DMS153 treated with DMSO at 0.1 percent for 48 hours (cell line): ENCODE data around the gene NR2C2AP.
"Not testable (repeated sequence)": the region's sequence is repeated elsewhere in the genome, so short reads cannot be mapped to it uniquely, and the experiment has no call there.

Experiments used
- DNase-seq: peaks from one replicate; lab custom pipeline; 2025; ENCODE audit not compliant: unreplicated experiment; lab: John Stamatoyannopoulos, UW

NR2C2AP gene

DNA sequence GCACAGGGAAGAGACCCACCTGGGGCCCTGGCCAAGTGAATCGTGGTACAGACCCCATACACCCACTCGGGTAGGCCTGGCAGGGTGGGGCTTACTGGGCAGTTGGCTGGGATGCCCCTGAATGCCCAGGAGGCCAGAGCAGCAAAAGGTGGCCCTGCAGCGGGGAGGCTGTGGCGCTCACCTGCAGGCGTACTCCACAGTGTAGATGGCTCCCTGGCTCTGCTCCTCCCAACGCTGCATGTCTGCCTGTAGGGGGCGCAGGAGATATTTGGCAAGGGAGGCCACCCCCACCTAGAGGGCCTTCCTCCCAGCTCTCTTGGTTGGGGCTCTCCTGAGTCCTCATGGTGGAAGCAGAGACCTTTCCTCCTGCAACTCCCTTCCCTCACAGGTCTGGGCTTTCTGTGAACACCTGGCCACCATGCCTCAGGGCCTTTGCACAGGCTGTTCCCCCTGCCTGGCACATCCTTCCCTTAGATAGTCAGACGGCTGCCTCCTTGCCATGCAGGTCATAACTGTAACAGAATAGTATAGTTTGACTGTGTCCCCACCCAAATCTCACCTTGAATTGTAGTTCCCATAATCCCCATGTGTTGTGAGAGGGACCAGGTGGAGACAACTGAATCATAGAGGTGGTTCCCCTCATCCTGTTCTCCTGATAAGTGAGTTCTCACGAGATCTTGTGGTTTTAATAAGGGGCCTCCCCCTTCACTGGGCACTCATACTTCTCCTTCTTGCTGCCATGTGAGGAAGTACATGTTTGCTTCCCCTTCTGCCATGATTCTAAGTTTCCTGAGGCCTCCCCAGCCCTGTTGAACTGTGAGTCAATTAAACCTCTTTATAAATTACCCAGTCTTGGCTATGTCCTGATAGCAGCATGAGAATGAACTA is 17.1 kb downstream of the NR2C2AP start:
- DNase-seq, result no peak

DNA sequence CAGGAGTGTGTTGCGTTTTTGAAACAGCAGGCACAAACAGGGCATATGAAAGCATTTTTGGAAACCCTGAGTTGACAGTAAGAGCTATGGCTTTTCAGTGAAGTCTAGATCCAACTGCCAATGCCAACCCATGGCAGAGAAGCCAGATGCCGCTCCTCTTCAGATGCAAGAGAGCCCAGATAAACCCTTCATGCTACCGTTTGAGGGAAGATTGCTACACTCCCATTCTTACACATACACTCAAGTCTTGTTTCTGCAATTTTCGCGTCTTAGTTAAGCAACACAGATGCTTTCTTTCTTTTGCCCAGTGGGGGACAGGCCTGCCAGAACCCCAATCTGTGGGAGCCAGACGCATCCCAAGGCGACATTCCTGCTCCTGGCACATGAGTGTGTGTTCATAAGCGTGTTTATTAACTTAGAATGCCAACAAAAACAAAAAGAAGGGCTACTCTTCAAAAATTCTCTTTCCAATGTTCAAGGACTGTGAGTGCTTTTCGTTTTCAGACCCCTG is 21.7 kb downstream of the NR2C2AP start:
- no peak for DNase-seq

DNA sequence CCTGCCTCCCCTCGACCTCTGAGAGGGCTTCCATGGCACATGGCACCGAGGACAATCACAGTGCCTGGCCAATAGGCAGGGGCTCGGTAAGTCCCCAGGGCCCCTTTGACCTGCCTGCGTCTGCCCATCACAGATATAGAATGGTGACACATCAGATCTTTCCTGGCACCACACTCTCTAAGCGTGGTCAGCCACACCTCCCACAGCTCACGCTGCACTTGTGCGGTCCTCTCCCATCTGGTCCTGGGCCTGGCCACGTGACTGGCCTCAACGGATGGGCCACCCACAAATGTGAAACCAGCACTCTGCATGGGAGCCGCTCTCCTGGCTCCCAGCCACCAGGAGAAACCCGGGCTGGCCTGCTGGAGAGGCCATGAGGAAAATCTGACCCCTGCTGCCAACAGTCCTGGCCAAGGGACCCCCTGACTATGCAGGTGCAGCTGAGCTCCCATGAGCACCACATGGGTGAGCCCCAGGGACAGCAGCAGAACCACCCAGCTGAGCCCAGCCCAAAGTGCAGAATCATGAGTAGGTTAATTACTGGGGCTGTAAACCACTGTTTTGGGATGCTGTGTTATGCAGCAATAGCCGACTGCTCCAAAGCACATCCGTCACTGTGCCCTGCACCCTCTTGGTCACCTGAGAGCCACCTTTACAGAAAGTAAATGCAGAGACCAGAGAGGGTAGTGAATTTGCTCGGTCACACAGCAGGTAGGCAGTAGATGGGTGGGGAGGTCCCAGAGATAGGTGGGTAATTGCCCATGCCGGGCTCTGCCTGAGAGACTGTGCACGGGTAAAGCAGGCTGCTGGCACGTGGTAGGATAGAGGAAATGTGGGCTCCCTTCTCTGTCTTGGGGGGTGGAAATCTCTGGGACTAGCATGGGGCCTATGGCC is 23.4 kb downstream of the NR2C2AP start:
- DNase-seq, result no peak

DNA sequence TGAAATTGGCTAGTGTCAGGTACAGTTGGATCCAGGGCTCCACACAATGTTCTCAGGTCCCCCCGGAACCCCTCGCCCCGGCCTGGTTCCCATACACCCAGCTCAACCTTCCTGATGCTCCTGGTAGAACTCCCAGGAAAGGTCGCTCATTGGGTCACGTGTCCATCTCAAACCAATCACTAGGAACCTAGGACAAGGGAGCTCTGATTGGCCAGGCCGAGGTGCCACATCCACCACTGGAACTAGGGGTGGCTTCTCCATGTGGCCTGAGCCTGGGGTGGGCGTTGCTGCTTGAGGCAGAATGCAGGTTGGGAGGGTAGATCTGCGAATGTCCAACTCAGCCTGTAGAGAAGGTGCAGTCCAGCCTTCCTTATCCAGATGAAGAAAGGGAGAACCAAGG is 26.3 kb downstream of the NR2C2AP start:
- no peak for DNase-seq

DNA sequence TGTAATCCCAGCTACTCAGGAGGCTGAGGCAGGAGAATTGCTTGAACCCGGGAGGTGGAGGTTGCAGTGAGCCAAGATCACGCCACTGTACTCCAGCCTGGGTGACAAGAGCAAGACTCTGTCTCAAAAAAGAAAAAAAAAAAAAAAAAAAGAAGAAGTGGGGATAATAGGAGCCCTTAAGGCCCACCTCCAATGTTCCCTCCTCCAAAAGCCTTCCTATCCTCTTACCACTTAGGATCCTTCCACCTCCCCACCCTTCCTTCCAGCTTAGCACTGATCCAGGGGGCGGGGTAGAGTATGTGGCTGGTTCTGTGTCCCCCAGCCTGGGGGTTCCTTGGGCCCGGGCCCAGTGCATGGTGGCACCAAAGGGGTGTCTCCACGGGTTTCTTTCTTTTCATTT is 30.0 kb downstream of the NR2C2AP start:
- not testable (repeated sequence) for DNase-seq

DNA sequence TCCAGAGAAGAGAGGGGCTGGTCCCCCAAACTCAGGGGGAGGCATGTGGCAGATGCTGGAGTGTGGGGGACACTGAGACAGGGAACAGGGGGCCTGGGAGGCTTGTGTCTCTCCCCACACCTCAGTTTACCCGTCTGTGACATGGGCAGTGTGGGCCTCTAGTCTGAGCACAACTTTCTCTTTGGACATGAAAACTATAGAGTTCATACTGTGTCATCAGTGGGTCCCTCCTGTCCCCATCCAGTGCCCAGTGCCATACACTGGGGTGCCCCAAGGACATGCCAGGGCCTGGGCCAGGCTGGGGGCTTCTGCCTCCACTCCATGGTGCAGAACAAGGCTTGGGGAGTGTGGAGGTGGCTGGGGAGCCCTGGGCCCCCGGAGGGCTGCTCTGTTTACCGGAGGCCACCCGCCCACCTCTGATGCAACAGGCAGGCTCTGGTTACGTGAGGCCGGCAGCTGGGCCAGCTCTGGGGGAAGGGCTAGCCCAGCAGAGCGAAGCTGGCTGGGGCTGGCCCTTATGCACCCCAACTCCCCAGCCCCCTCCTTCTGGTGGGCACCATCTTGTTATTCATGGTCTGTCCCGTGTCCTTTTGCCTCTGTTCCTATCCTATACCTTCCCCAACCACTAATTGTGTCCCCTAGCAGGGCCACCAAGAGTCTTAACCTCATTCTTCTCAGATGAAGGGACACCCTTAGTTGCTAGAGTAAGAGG is 31.2 kb downstream of the NR2C2AP start:
- DNase-seq, result no peak

DNA sequence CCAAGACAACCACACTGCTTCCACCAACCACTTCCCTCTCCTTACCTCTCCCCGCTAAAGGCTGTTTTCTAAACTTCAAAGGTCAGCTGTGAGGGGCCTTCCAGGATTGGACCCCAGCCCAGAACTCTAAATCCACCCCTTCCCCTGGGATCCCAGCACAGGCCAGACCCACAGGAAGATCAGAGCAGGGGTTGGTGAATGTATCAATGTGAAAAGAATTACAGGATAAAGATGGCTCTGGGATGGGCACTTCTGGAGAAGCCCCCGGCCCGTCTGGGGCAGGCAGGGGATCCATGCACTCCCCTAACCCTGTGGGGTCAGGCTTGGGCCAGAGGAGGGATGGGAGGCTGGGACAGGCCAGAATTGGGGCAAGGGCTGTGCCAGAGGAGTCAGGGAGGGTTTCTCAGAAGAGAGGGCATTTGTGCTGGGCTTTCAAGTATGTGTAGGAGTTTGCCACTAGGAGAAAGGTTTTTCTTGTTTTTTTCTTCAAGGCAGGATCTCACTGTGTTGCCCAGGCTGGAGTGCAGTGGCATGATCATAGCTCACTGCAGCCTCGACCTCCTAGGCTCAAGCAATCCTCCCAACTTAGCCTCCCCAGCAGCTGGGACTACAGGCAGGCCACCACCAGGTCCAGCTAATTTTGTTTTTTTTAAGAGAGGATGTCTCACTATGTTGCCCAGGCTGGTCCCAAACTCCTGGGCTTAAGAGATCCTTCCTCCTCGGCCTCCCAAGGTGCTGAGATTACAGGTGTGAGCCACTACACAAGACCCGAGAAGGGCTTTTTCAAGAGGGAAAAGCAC is 32.1 kb downstream of the NR2C2AP start:
- no peak for DNase-seq

DNA sequence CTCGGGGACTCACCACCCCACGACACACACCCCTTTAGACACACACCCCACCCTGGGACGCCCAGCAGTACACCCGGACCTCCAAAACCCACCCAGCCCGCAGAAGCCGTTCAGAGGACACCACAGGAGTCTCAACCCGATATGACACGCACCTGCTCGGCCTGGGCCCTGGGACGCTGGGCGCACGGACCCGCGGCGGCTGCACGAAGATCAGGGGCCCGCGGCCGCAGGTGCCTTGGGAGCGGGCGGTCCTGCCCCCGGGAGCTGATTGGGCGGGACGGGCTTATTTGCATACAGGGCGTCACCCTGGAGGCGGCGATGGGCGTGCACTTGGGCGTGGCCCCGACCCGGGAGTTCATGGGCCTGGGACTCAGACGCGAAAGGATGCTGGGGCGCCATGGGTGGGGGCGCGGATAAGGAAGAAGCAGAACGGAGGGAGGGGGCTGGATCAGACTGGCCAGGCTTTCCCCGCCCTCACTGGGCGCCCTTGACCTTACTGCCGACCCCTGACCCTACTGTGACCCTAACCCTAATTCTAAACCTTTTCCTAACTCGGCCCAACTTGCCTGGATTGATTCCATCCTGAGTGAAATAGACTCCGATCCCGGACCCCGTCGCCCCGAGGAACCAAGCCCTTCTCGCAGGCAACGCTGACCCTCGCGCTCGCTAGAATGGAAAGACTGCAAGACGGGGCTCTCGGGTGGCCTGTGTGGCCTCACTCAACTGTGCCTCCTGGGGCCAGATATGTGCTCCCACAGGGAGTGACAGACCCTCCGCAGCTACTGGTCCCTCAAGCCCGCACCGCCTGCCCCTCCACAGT is 33.0 kb downstream of the NR2C2AP start, which contains the start of gene MEF2B:
TSS of gene MEF2B (minus strand) at position 211 of the 820 bp plus-strand sequence. CDS start 19,528 bp downstream, outside the sequence.
- DNase-seq, result peak; percentile 30

DNA sequence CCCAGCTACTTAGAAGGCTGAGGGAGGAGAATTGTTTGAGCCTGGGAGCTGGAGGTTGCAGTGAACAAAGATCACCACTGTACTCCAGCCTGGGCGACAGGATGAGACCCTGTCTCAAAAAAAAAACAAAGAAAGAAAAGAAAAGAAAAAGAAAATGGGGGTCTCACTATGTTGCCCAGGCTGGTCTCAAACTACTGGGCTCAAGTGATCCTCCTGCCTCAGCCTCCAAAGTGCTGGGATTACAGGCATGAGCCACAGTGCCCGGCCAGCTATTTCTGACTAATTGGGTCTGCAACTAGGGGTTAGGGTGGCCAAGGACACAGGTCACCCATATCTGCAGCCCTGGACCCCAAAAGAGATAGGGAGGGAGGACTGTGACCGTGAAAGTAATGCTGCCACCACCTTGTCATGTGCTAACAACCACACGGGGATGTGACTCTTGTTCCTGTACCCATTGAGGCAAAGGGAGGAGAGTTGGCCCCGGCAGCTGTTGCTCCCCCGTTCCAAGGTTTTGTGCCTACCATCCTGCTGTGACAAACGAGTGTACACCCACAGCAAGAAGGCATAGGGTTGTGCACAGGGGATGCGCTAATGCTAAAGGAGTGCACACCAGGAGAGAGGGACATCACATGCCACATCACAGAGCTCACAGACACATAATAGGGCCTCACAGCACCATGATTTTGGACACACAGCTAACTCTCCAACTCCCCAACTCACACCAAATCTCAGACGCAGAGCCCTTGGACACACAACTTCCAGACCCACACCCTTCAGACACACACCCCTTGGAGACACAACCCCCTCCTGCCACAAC is 33.8 kb downstream of the NR2C2AP start:
- DNase-seq, result no peak

DNA sequence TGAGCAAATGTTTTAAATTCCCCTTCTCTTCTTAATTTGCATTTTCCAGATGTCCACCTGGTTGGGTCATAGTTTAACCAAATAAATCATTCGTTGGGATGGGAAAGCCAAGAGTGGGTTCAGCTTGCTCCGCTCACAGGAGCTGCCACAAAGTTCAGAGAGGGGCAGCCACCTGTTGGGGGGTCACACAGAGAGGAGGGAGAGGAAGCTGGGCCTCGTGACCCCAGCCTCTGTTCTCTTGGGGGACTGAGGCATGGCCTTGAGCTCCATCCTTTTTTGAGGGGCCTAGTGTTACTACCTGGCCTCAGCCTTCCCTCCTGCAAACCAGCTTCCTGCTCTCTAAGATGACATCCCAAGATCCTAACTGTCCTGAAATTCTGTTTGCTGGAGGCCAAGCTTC is 35.6 kb downstream of the NR2C2AP start:
- DNase-seq, result no peak

DNA sequence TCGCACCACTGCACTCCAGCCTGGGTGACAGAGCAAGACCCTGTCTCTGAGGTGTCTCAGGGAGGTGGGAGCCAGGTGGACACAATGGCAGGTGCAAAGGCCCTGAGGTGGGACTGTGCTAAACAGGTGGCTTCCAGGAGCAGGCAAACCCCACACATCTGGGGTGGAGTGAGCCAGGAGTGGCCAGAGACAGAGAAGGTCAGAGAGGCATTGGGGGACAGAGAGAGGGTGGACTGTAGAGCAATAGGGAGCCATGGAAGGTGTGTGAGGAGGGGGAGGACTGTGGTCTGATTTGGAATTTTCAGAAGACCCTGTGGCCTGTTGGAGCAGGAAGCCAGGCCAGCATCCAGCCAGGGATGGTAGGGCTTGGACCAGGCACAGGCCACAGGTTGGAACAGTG is 37.8 kb downstream of the NR2C2AP start:
- DNase-seq, result no peak

DNA sequence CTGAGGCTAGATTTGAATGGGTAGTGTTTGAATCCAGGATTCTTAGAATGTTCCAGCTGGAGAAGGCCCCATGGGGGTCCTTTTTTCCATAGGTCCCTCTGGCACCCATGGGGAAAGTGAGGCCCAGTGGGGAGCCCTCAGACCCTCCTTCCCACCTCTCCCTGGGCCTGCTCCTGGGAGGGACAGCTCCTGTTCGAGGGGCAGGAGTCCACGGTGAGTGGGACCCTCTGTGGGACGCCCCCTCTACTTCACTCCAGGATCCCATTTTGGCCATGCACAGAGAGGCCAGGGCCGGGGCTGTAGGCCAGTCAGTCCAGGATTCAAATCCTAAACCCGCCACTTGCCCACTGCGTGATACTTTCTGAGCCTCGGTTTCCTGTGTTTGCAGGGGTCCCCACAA is 40.7 kb downstream of the NR2C2AP start:
- no peak for DNase-seq

DNA sequence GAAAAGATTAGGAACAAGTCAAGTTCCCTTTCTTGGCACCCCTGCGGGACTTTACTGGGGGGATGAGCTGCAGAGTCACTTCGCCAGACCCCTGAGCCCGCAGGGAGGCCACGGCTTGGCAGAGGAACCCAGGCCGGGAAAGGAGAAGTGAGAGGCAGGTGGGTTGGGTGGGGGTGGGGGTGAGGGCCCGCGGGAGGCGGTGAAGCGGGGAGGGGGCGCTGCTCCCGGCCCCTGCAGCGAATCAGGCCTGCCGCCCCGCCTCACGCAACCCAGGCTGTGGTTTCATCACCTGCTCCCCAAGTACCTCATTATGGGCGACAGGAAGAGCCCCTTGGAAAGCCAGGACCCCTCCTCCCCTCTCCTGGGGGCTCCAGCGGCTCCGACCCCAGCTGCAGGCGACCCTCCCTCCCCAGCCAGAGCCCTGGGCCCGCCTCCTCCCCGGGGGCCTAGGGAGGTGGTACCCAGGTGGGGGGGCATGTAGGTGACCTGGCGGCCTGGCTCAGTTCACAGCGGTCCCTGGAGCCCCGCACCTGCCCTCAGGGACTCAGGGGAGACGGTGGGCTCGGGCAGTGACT is 42.7 kb downstream of the NR2C2AP start:
- DNase-seq, result no peak

DNA sequence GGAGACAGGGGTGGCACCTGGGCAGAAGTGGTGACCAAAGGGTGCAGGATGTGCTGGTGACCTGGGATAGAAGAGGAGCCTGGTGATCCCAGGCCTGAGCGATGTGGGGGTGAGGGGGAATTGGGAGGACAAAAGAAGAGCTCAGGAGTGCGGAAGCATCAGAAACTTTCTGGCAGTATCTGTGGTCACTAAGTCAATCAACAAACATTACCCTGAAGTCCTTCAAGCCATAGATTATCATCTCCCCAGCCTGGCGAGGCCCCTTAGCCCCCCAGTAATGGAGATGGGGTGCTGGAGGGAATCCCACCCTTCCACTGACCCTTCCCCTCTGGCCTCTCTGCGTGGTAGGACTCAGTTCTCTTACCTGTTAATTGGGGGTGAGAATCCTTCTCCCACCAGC is 43.7 kb downstream of the NR2C2AP start:
- DNase-seq, result no peak

DNA sequence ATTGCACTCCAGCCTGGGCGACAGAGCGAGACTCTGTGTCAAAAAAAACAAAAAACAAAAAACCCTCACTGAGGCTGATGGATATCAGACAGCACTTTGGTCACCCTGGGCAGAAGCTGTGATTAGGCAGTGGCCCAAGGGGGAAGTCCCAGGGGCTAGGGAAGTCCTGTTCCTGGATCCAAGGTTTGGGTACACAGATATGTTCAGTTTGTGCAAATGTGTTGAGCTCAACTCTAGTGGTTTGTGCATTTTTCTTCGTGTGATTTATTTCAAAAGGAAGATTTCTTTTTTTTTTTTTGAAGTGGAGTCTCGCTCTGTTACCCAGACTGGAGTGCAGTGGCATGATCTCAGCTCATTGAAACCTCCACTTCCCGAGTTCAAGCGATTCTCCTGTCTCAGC is 45.4 kb downstream of the NR2C2AP start:
- DNase-seq, result no peak

DNA sequence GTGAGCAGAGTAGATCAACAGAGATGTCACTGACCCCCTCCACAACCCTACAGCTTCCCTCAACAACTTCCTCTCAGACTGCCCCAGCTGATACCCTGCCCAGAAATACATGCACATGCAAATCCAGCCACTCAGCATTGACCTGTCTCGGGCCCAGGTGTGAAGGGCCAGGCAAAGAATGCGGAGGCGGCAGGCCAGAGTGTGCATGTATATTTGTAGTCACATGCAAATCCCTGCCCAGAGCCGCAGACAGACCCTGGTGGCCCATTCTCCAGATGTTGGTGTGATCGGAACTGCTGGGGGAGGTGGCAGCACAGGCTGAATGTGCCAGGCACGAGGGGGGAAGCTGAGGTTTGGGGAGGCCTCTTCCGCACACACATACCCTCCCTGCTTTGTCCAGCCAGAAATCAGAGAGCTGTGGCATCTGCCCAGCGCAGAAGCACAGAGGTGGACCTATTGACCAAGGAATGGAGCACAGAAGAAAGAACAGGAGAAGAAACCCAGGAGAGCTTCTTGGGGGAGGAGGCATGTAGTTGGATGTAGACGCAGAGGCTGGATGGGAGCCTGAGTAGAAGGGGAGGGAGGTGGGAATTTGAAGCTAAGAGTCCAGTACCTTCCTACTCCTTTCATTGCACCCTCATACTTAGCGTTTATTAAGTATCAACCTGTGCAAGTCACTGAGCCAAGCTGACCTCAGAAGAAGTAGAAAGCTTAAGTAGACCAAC is 47.6 kb downstream of the NR2C2AP start:
- DNase-seq, result no peak

DNA sequence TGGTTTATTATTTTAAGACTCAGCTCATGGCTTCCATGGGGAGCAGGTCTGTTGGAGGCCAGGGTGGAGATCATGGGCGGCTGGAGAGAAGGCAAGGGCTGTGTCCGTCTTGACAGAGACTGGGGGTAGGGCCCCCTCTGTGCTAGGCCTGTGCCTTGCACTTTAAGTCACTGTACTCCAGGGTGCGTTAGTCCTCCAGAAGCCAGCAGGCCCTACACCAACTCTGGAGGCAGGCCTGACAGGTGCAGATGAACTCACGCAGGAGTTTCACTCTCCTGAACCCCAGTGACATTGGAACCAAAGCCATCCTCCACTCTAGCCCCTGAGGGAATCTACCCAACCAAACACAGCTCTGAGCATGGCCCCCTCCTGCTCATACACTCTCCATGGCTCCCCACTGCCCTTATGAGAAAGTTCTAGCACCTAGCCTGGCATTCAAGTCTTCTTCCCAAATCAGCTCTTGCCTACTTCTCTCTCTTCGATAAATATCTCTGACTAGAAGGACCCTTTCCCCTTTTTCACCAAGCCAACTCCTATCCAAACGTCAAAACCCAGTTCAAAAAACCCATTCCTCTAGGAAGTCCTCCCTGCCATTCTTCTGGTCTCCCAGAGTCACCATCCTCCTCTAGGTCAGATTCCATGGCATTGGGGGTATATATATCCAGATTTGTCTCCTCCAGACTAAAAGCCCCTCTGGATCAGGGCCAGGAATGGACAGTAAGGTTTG is 48.3 kb downstream of the NR2C2AP start:
- no peak for DNase-seq
